ENCODE results near the gene JPH2. TPM values are rescaled to one million over a fixed set of nuclear protein-coding genes. Genes with fewer than 3 reads are reported as not detected.
A peak's percentile ranks its signal among the peaks of the same experiment; 100 is the strongest.

The JPH2 gene
- total RNA-seq, 1 donor from 2014 or later = 48.9 TPM

- DNase-seq (ENCODE audit: low spot score) = no peak
Observed at GRCh38 chr20:44125332-44126127, 61.5 kb downstream of the JPH2 start.

- no peak for DNase-seq (ENCODE audit: low spot score)
Observed at GRCh38 chr20:44123874-44124535, 63.0 kb downstream of the JPH2 start.

- DNase-seq (ENCODE audit: low spot score) = no peak
Observed at GRCh38 chr20:44123251-44123650, 63.7 kb downstream of the JPH2 start.

GRCh38 chr20:44120676-44121425 lies 66.1 kb downstream of the JPH2 start:
- DNase-seq (ENCODE audit: low spot score) = no peak

GRCh38 chr20:44118185-44119033 lies 68.6 kb downstream of the JPH2 start:
- DNase-seq (ENCODE audit: low spot score) = no peak

- DNase-seq (ENCODE audit: low spot score) = no peak
Observed at GRCh38 chr20:44117296-44118184, 69.4 kb downstream of the JPH2 start.

GRCh38 chr20:44115762-44116644 lies 71.0 kb downstream of the JPH2 start:
- no peak for DNase-seq (ENCODE audit: low spot score)

GRCh38 chr20:44115181-44115580 lies 71.8 kb downstream of the JPH2 start:
- no peak for DNase-seq (ENCODE audit: low spot score)

GRCh38 chr20:44113618-44114376 lies 73.2 kb downstream of the JPH2 start:
- DNase-seq (ENCODE audit: low spot score) = no peak

- no peak for DNase-seq (ENCODE audit: low spot score)
Observed at GRCh38 chr20:44112889-44113617, 73.9 kb downstream of the JPH2 start.

- DNase-seq (ENCODE audit: low spot score) = no peak
Observed at GRCh38 chr20:44112456-44112855, 74.5 kb downstream of the JPH2 start.

- no peak for DNase-seq (ENCODE audit: low spot score)
Observed at GRCh38 chr20:44111712-44112335, 75.2 kb downstream of the JPH2 start.

GRCh38 chr20:44110816-44111568 lies 76.0 kb downstream of the JPH2 start:
- DNase-seq (ENCODE audit: low spot score) = no peak

GRCh38 chr20:44109951-44110361 lies 77.0 kb downstream of the JPH2 start:
- no peak for DNase-seq (ENCODE audit: low spot score)

- no peak for DNase-seq (ENCODE audit: low spot score)
Observed at GRCh38 chr20:44106615-44107014, 80.4 kb downstream of the JPH2 start.

- DNase-seq (ENCODE audit: low spot score) = peak; percentile 61
Observed at GRCh38 chr20:44104798-44105517, 82.0 kb downstream of the JPH2 start.

Measured in mucosa of gallbladder (tissue), 1 donor.